B cell (primary cell): Measurements from ENCODE around the gene MTSS2. TPM values are rescaled to one million over a fixed set of nuclear protein-coding genes. Genes with fewer than 3 reads are reported as not detected.

ENCODE experiments used
- ATAC-seq: fragments of 200-7000 bp; cut with Tn5 transposase; one replicate; pipeline ENCODE4 v1.10.0; 2021; ENCODE audit warnings: low read depth, mild to moderate bottlenecking, moderate number of reproducible peaks, moderate library complexity
- CTCF ChIA-PET: fragments of 350-600 bp; sonication (Branson Sonifier 250); formaldehyde crosslinking; loops from one replicate; lab custom pipeline; 2021; ENCODE audit warnings: antibody characterized with exemption, inconsistent platforms; lab: Charles Lee
- POLR2A ChIA-PET: fragments of 350-600 bp; sonication (Branson Sonifier 250); formaldehyde crosslinking; loops from one replicate; lab custom pipeline; 2021; ENCODE audit warnings: antibody characterized with exemption; lab: Charles Lee
- DNase-seq: peaks from one replicate; pipeline ENCODE4 v3.0.0; 2013
- H2AFZ ChIP-seq: 2 replicates; pipeline ENCODE4 v1.6.1; 2012; ENCODE audit warnings: mild to moderate bottlenecking, low read depth, low read length; ENCODE audit not compliant: insufficient read depth, poor library complexity, severe bottlenecking
- H3K27ac ChIP-seq, 2 donors: 1 replicate in 1 of 2; 2 replicates in 1 of 2; pipeline ENCODE4 v1.5.1; 2012 to 2013; ENCODE audit warnings: low read length in 2 of 2, mild to moderate bottlenecking in 2 of 2, moderate library complexity in 1 of 2
- H3K27me3 ChIP-seq, 4 experiments: fragments of 200-600 bp in 1 of 4; sonication (generic) in 1 of 4; replicated peaks in 1 of 4; 1 replicate in 2 of 4; 2 replicates in 2 of 4; pipeline versions ENCODE4 v1.6.1 to v1.7.0; 2013 to 2016; ENCODE audit warnings: low read length in 3 of 4, mild to moderate bottlenecking in 2 of 4, mixed read lengths in 1 of 4, moderate library complexity in 1 of 4; ENCODE audit not compliant: insufficient read depth in 4 of 4, control insufficient read depth in 3 of 4; ENCODE audit errors: control extremely low read depth in 1 of 4
- H3K36me3 ChIP-seq, 2 experiments: replicated peaks in 1 of 2; 1 replicate in 1 of 2; 2 replicates in 1 of 2; pipeline versions ENCODE4 v1.6.1 to v1.7.1; 2013; ENCODE audit warnings: low read length in 1 of 2; ENCODE audit not compliant: insufficient read depth in 2 of 2, control insufficient read depth in 1 of 2; ENCODE audit errors: control extremely low read depth in 1 of 2, extremely low read depth in 1 of 2
- H3K4me1 ChIP-seq, 2 donors: fragments of 200-600 bp in 1 of 2; sonication (generic) in 1 of 2; 1 replicate in 1 of 2; 2 replicates in 1 of 2; pipeline versions ENCODE4 v1.5.1 to v1.6.1; 2013 to 2017; ENCODE audit warnings: low read length in 2 of 2; ENCODE audit not compliant: control insufficient read depth in 2 of 2, insufficient read depth in 2 of 2
- H3K4me2 ChIP-seq: replicated peaks from 2 replicates; pipeline ENCODE3; 2012; ENCODE audit warnings: mild to moderate bottlenecking, low read depth, low read length; ENCODE audit not compliant: poor library complexity, severe bottlenecking
- H3K4me3 ChIP-seq, 5 experiments: fragments of 200-600 bp in 1 of 5; sonication (generic) in 1 of 5; 1 replicate in 3 of 5; 2 replicates in 2 of 5; pipeline versions ENCODE4 v1.5.1 to v1.7.0; 2011 to 2016; ENCODE audit warnings: low read length in 4 of 5, mild to moderate bottlenecking in 4 of 5, low read depth in 2 of 5, control low read depth in 1 of 5, moderate library complexity in 1 of 5; ENCODE audit not compliant: insufficient read depth in 1 of 5; ENCODE audit errors: control extremely low read depth in 1 of 5, extremely low read depth in 1 of 5
- H3K79me2 ChIP-seq: fragments of 200-600 bp; sonication (generic); one replicate; pipeline ENCODE4 v1.6.0; 2016; ENCODE audit warnings: low read length; ENCODE audit not compliant: control insufficient read depth, insufficient read depth
- H3K9ac ChIP-seq: fragments of 200-600 bp; sonication (generic); 2 replicates; pipeline ENCODE4 v1.6.1; 2017; ENCODE audit warnings: mild to moderate bottlenecking, low read length, moderate library complexity
- H3K9me3 ChIP-seq, 3 donors: one replicate each; pipeline versions ENCODE4 v1.6.1 to v1.7.1; 2013; ENCODE audit warnings: low read length in 2 of 3; ENCODE audit not compliant: control insufficient read depth in 2 of 3, insufficient read depth in 1 of 3; ENCODE audit errors: control extremely low read depth in 1 of 3
- H4K20me1 ChIP-seq: 2 replicates; pipeline ENCODE4 v1.6.0; 2012; ENCODE audit warnings: mild to moderate bottlenecking, low read length; ENCODE audit not compliant: insufficient read depth, control insufficient read depth, poor library complexity, severe bottlenecking
- H3K27ac Mint-ChIP-seq: one replicate; pipeline ENCODE4 v1.8.0; 2021; ENCODE audit warnings: mixed read lengths
- H3K27me3 Mint-ChIP-seq: one replicate; pipeline ENCODE4 v1.8.0; 2021; ENCODE audit warnings: mixed read lengths
- H3K4me1 Mint-ChIP-seq: one replicate; pipeline ENCODE4 v1.8.0; 2021; ENCODE audit warnings: mixed read lengths
- H3K4me3 Mint-ChIP-seq: one replicate; pipeline ENCODE4 v1.8.0; 2021; ENCODE audit warnings: mixed read lengths
- H3K9me3 Mint-ChIP-seq: one replicate; pipeline ENCODE4 v1.8.0; 2022; ENCODE audit warnings: mixed read lengths; ENCODE audit not compliant: insufficient read depth
- EZH2 ChIP-seq: IDR thresholded peaks from 2 replicates; pipeline ENCODE4 v1.6.1; 2012; ENCODE audit warnings: borderline replicate concordance, low read depth, mild to moderate bottlenecking, moderate library complexity, low read length; ENCODE audit not compliant: insufficient read depth, poor library complexity, severe bottlenecking
- WGBS: methylation state at CpG from one replicate; pipeline ENCODE4 v1.1.5; 2013; ENCODE audit warnings: missing lambda C conversion rate; ENCODE audit not compliant: insufficient coverage; 5-methylcytosine and 5-hydroxymethylcytosine counted together
- intact Hi-C: fragments of 100-400 bp; cut with micrococcal nuclease; formaldehyde crosslinking; loops from one replicate; pipeline ENCODE4 v1.10.0; 2022
- polyA plus RNA-seq: library from polyadenylated mRNA; depleted of rRNA; stranded (reverse); fragments of >200 nt; gene quantifications from 2 replicates; pipeline ENCODE4 v1.2.3, GENCODE V29; 2012
- total RNA-seq, 2 donors: library from RNA; stranded (reverse); fragments of 120-200 nt in 1 of 2; gene quantifications; 1 replicate in 1 of 2; 2 replicates in 1 of 2; pipeline versions ENCODE4 v1.2.3 to v1.2.4, GENCODE V29; 2013 to 2022
- TF ChIP-seq, protein P1 (sequence below): fragments of 200-600 bp; IDR thresholded peaks from one replicate; pipeline ENCODE4 v1.8.0; 2022; ENCODE audit warnings: antibody characterized with exemption, mild to moderate bottlenecking

Gene MTSS2
- total and polyA plus RNA-seq, 2 donors (not counting 1 experiment from before 2014, with no cell fraction given), result 1.6 to 2.6 TPM

GRCh38 chr16:70651524-70651923, 34.3 kb downstream of the MTSS2 start:
- DNase-seq (no peak), ATAC-seq (no peak)
- no peaks in the 10 kb centered on the region for H3K9me3 ChIP-seq
- no peaks in the 10 kb centered on the region for H3K9me3 Mint-ChIP-seq
- H2AFZ ChIP-seq, result no peak overlapping the region
- peaks cover 4% of the 10 kb centered on the region for H3K4me1 Mint-ChIP-seq
- H3K9ac ChIP-seq, result no peak overlapping the region
- no peak overlapping the region for H3K4me3 ChIP-seq
- H3K27ac Mint-ChIP-seq, result no peak overlapping the region
- 70% methylated on average over 2 of the region's 3 CpGs for WGBS
- no peak overlapping the region for H3K4me2 ChIP-seq
- H3K79me2 ChIP-seq, result no peaks in the 10 kb centered on the region
- TF ChIP-seq EZH2, result no peak
- TF ChIP-seq, protein P1, sequence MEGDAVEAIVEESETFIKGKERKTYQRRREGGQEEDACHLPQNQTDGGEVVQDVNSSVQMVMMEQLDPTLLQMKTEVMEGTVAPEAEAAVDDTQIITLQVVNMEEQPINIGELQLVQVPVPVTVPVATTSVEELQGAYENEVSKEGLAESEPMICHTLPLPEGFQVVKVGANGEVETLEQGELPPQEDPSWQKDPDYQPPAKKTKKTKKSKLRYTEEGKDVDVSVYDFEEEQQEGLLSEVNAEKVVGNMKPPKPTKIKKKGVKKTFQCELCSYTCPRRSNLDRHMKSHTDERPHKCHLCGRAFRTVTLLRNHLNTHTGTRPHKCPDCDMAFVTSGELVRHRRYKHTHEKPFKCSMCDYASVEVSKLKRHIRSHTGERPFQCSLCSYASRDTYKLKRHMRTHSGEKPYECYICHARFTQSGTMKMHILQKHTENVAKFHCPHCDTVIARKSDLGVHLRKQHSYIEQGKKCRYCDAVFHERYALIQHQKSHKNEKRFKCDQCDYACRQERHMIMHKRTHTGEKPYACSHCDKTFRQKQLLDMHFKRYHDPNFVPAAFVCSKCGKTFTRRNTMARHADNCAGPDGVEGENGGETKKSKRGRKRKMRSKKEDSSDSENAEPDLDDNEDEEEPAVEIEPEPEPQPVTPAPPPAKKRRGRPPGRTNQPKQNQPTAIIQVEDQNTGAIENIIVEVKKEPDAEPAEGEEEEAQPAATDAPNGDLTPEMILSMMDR, result no peak
- H3K27ac ChIP-seq, result no peak overlapping the region
- peaks cover 7% of the 10 kb centered on the region for H3K27me3 Mint-ChIP-seq
- CTCF ChIA-PET, result no interaction called here
- POLR2A ChIA-PET, result interaction anchor here (0.6 kb wide), 1 partner anchor 791 kb away, joined by 3 read pairs; no protein-coding TSS in a partner anchor
- no peaks in the 10 kb centered on the region for H4K20me1 ChIP-seq
- H3K36me3 ChIP-seq, result no peaks in the 10 kb centered on the region
- no peaks in the 10 kb centered on the region for H3K27me3 ChIP-seq
- peaks cover 2 to 5% of the 10 kb centered on the region in 2 donors for H3K4me1 ChIP-seq
- H3K4me3 Mint-ChIP-seq, result no peak overlapping the region
- intact Hi-C loops, result loop anchor here (10.0 kb wide), 1 partner anchor 487 kb away; no protein-coding TSS in a partner anchor

DNA sequence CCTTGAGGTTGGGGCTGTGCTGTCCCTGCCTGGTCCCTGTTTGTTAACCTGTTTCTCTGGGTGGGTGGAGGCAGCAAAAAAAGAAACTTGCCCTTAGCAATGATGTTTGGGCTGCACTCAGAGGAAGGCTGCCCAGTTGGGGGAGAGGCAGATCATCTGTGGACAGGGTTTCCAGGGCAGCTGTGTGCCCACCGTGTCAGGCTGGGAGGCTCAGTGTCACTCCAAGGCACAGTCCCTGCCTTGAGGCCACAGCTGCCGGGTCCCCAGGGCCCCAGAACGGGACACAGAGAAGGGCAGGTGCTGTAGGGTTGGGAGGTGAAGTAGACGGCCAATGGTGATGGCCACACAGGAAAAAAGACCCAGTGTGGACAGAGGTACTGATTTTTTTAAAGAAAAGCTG, 35.6 kb downstream of the MTSS2 start:
- no peak for TF ChIP-seq EZH2
- TF ChIP-seq, protein P1, result no peak
- Histone ChIP-seq H3K36me3 (no peaks in the 10 kb centered on the region), H3K4me2 (no peak overlapping the region), H3K9ac (no peak overlapping the region), H2AFZ (no peak overlapping the region), H3K27me3 (no peaks in the 10 kb centered on the region), H3K4me3 (no peak overlapping the region), H3K27ac (no peak overlapping the region), H3K9me3 (no peaks in the 10 kb centered on the region), H3K4me1 (peaks cover 2 to 5% of the 10 kb centered on the region in 2 donors), H3K79me2 (no peaks in the 10 kb centered on the region), H4K20me1 (no peaks in the 10 kb centered on the region)
- ChIA-PET CTCF (no interaction called here), POLR2A (no interaction called here)
- peaks cover 4% of the 10 kb centered on the region for H3K4me1 Mint-ChIP-seq
- no peak overlapping the region for H3K4me3 Mint-ChIP-seq
- no peak for ATAC-seq
- 82% methylated on average over 4 of the region's 4 CpGs for WGBS
- DNase-seq, result no peak
- H3K27ac Mint-ChIP-seq, result no peak overlapping the region
- intact Hi-C loops, result loop anchor here (10.0 kb wide), 1 partner anchor 485 kb away; no protein-coding TSS in a partner anchor
- H3K9me3 Mint-ChIP-seq, result no peaks in the 10 kb centered on the region
- peaks cover 7% of the 10 kb centered on the region for H3K27me3 Mint-ChIP-seq
